Transverse colon (tissue), 4 donors: ENCODE measurements around the gene IFT80.

ENCODE experiments used
- EP300 ChIP-seq: sonication (generic); formaldehyde crosslinking; IDR thresholded peaks from one replicate; pipeline ENCODE4 v1.6.1; 2017; ENCODE audit warnings: antibody characterized with exemption, low read depth
- POLR2AphosphoS5 ChIP-seq, 3 donors: sonication (generic); formaldehyde crosslinking; IDR thresholded peaks; one replicate each; pipeline ENCODE4 v1.6.1; 2016; ENCODE audit warnings: antibody characterized with exemption in 3 of 3
- TF ChIP-seq, protein P1 (sequence below), 5 experiments: fragments of 200-600 bp in 3 of 5; fragments of 450-650 bp in 2 of 5; sonication (generic) in 3 of 5; IDR thresholded peaks; 1 replicate in 2 of 5; 2 replicates in 3 of 5; pipeline ENCODE4 v1.5.1; 2016 to 2017; ENCODE audit warnings: antibody characterized with exemption in 5 of 5, inconsistent platforms in 3 of 5, mild to moderate bottlenecking in 2 of 5, moderate library complexity in 1 of 5

DNA sequence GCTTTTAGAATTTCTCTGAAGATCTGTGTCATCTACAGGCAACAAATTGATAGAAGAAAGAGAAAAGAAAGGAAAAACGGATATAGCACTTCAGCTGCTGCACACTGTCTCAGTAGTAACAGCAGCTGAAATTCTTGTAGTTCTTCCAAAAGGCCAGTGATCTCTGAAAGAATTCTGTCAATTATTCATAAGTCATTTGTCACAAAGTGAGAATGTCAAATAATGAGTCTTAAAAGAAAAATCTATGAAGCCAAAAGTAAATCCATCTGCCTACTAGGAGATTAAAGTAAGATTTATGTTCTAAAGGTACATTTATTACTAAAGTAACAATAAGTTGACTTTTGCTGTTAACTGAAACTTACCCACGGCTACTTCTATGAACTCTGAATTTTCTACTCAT is 24.6 kb downstream of the IFT80 start:
- no peak for TF ChIP-seq POLR2AphosphoS5 (IDR thresholded peaks at IDR 0.05)
- TF ChIP-seq, protein P1, sequence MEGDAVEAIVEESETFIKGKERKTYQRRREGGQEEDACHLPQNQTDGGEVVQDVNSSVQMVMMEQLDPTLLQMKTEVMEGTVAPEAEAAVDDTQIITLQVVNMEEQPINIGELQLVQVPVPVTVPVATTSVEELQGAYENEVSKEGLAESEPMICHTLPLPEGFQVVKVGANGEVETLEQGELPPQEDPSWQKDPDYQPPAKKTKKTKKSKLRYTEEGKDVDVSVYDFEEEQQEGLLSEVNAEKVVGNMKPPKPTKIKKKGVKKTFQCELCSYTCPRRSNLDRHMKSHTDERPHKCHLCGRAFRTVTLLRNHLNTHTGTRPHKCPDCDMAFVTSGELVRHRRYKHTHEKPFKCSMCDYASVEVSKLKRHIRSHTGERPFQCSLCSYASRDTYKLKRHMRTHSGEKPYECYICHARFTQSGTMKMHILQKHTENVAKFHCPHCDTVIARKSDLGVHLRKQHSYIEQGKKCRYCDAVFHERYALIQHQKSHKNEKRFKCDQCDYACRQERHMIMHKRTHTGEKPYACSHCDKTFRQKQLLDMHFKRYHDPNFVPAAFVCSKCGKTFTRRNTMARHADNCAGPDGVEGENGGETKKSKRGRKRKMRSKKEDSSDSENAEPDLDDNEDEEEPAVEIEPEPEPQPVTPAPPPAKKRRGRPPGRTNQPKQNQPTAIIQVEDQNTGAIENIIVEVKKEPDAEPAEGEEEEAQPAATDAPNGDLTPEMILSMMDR (IDR thresholded peaks at IDR 0.05), result no peak
- TF ChIP-seq EP300, result no peak
